Activated CD8-positive, alpha-beta memory T cell treated with anti-CD3 and anti-CD28 coated beads for 4 hours (primary cell): ENCODE measurements around the gene CTDSP2.
A peak's percentile ranks its signal among the peaks of the same experiment; 100 is the strongest.
"Not testable (repeated sequence)": the region's sequence is repeated elsewhere in the genome, so short reads cannot be mapped to it uniquely, and the experiment has no call there.

Source experiments
- DNase-seq, 2 donors: peaks; one replicate each; pipeline ENCODE4 v3.0.0-alpha.2; 2020; ENCODE audit warnings: low read depth in 2 of 2

Gene CTDSP2

DNA sequence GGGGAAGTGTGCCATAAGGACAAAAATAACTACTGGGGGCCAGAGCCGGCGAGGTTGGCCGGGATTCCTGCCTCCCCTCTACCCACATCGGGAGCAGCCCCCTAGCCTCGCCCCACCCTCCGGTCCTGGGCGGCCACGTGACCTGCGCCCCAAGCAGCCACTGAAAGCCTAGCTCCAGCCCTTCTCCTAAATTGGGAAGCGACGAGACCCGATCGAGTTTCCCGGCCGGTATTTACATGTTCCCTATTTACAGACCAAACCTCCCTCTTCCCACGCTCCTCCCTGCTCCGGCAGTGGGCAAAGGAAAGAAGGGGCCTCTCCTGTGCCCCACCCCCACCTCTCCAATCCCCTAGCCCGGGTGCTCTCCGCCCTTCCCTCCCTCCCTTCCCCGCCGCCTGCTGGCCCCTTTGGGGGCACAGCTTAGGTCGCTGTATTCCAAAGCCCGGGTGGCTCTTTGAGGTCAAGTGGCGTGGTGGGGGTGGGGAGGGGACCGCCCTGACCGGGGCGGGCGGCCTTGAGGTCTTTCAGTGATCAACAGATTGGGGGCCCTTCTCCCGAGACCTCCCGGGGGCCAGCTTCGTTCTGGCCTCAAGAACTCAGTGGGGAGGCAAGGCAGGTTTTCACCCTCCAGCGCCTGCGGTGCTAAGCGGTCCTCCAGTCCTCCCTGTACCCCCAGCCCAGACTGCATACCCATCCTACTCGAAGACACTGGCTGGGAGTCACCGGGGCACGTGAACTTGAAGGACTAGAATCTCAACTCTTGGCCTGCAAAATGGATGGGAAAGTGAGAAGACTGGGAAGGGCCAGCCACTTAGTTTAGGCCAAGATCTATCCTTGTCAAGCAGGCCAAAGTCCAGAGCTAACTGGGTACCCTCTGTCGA lies 6.3 kb upstream of the CTDSP2 start:
- DNase-seq = no peak

DNA sequence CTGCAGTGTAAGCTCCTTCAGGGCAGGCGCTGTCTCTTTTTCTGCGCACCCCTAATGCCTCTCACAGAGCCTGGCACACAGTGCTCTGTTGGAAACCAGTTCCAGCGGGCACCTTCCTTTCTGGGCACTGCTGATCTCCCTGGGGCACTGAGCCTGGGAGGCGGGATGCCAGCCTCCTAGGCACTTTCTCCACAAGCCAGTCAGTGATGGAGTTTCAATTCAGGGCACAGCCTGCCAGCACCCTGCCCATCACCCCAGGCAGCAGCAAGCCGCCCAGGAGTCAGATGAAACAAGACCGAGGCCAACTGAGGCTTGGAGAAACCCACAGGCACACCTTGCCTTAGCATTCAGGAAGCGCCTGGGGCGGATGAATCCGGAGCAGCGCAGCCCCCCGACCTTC lies 5.7 kb upstream of the CTDSP2 start:
- DNase-seq = no peak

DNA sequence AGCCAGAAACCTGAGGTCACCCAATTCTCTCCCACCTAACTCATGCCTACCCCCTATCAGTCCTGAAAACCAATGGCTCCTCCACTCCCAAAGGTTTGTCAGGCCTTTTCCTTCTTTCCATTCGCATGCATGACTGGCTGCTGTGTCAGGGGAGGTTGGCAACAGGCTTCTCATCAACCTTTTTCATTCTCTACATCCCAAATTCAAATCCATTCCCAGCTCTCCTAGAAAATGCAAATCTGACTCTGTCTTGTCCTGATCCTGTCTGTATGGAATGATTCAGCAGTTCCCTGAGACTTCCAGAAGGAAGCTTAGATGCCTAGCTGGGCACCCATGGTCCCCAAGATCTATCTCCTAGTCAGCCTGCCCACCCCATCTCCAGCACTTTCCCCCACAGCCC lies 5.0 kb upstream of the CTDSP2 start:
- no peak for DNase-seq

DNA sequence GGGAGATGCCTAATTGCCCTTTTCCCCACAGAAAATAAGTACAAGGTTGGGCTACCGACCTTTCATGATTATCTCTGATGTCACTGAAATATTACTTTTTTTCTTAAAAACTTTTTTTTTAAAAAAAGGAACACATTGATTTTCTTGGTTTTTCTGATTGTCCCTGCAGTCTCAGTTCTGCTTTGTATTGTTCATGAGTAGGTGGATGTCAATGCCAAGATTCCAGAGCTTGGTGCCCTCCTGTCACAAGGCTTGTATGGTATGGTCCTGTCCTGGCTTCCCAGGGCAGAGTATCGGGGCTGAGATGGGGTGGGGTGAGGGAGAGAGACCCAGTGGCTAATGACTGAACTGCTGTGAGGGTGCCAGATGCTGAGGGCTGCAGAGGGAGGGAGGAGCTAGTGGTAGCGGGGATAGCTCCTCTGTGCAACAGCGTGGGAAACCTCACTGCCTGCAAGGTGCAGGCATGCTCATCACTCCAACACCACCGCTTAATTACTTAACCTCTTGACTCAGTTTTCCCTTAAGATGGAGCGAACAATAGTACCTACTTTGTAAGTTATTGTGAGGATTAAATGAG lies 4.4 kb upstream of the CTDSP2 start:
- no peak for DNase-seq

DNA sequence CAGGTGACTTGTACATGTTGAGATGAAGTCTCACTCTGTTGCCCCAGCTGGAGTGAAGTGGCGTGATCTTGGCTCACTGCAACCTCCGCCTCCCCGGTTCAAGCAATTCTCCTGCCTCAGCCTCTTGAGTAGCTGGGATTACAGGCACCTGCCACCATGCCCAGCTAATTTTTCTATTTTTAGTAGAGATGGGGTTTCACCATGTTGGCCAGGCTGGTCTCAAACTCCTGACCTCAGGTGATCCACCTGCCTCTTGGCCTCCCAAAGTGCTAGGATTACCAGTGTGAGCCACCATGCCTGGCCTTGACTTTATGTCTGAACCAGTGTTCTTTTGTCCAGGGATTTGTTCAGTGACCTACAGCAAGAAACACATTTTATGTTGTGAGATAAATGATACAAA lies 2.9 kb upstream of the CTDSP2 start:
- not testable (repeated sequence) for DNase-seq

DNA sequence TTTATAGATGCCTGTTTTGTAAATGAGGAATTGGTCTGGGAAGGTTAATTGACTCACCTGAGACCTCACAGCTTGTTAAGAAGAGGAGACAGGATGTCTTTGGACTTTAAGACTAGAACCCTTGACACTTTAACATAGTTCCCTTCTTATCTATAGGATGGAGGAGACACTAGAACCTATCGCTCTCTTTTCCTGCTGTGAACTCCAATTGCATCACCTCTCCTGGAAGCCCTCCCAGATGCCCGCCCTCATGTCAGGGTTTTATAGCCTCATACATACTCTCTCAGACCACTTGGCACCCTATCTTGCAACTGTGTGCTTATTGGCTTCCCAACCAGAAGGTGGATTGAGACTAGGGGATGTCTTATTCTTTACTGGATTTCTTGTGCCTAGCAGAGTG lies 2.5 kb upstream of the CTDSP2 start:
- DNase-seq = no peak

DNA sequence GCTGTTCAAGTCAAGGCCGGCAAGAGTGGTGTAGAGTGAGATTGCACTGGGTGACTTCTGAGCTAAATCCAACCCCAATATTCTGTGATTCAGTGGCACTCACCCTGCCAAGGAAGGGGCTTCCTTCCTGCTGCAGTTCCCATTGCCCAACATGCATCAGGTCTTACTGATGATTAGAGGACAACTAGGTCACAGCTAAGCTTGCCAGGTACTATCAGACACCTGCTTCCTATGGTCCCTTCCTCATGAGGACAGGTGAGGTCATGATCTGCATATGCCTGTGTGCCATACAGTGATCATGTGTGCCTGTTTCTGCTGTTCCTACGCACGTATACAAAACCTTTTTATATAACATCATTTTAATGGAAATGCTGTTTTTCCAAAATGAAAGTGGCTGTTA lies 1.7 kb upstream of the CTDSP2 start:
- no peak for DNase-seq

DNA sequence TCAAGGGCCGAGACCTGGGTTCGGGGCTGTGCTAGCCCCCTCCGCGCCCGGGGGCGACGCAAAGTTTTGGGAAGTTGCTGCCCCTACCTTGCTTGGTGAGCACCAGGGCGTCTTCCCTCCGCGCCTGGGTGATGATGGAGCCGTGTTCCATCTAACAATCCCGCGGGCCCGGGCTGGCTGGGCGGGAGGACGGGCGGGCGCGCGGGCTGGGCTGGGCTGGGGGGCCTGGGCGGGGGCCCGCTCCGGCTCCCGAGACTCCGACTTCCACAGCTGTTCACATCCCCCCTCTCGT lies 298 bp downstream of the CTDSP2 start:
- DNase-seq = no peak

DNA sequence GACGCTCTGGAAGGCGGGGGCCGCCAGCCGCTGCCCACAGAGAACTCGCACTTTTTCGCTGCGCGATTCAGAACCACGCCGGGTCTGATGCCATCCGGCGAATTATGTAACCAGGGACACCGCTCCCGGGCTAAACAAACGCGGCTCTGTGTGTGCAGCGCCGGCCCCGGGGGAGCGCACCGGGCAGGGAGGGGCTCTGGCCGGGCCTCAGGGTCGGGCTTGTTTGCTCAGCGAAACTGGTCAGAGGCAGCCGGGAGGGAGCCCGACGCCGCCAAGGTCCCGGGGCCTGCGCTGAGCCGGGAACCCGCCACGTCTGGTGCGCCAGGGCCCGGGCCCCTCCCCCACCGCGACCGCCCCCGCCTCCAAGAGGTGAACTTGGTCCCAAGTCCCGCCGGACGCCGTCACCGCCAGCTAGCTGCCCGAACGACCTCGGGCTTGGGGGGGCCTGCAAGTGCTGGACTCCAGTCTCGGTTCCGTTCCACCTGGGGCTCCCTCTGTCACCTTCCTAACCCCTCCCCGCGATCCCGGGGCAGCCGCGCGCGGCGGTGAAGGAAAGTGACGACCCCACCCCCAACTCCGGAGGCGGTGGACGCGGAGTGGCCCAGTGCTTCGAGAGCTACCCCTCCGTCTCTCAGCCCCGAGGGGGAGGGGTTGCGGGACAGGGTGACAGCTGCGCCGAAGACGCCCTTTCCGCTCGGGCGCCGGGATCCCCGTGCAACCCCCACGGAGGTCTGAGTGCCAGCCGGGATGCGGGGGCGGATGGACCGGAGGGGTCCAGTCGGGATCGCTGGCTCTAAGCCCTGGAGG lies 848 bp downstream of the CTDSP2 start:
- peak; percentile 15 to 19 for DNase-seq

DNA sequence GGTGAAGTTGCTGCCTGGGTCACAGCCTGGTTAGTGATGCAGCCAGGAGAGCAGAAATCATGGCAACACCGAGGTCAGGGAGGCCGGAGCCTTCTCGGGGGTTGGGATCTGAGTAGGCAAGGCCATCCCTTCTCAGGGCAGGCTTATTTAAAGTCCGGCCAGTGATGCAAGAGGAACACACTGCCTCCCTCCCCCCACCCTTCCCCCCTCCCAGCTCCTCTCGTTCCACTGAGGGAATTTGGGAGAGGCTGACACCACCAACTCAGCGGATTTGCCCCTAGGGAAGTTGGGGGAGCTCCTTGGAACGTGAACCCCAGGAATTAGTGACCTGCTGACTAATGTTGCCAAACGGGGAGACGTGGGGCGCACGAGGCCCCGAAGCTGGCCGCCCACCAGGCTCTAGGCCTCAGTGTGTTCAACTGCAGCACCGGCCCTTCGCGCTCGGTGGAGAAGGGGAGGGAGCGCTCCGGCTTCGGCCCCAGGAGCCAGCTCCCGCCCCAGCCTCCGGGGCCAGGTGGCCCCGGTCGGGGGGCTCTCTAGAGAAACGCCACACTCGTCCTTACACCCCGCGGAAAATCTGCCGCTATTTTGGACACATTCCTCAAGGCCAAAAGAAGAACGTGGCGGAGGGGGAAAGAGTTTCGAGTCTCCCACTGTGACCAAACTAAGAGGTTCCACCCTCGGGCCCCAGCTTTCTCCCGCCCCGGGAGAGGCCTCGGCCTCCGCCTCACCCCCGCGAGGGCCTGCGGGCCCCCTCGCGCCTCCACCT lies 1.6 kb downstream of the CTDSP2 start:
- DNase-seq = no peak

DNA sequence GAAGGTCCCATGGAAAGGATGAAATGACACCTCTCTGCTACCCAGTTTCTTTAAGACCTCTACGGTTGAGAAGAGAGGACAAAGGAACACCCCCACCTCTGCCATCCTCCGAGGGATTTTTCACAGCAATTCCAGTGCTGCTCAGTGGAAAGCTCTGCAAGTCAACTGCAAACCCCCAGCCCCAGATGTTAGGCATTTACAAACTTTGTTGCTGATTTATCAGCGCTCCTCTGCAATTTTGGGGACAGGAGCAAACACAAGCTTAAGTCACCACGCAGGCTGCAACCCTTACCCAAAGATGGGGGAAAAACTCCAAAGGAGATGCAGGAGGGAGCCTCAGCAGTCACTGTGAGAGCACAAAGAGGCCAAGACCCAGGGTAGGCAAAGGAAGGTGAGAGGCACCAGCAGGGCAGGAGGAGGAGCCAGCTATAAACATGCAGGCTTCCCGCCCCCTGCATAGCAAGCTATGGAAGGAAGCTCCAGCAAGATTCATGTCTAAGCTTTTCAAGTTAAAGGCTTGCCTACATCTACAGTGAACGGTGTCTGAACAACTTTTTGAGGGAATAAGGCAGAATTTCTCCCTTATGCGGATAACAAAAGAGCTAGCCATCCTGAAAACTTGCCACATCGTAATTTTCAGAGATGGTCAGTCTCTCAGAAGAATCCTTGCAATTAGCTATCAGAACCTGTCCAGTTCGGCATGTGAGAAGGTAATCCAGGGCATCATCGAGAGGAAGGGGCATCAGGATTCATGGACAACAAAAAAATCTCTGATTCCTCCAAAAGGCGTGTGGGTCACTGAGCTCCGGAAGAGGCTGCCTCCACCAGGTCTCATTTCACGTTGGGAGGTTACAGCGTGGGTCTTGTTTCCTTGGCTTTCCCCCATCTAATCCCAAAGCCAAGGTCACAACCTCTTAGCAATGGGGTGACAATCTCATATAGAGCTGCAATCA lies 3.9 kb downstream of the CTDSP2 start:
- no peak for DNase-seq

DNA sequence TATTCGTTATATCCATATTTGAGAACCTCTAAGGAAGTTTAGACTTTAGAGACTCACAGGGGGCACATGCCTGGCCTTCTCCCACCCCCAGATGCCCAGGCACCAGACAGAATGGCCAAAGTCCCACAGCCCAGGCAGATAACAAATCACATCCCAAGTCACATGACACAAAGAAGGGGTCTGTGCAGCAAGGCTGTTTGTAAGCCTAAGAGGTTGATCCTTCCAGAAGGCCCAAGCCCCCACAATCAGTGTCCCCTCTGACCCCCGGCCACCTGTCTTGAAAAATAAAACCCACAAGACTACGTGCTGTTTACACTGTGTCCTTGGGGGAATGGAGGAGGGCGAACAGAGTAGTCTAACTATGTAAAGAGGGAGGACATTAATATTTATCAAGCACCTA lies 5.1 kb downstream of the CTDSP2 start:
- no peak for DNase-seq

DNA sequence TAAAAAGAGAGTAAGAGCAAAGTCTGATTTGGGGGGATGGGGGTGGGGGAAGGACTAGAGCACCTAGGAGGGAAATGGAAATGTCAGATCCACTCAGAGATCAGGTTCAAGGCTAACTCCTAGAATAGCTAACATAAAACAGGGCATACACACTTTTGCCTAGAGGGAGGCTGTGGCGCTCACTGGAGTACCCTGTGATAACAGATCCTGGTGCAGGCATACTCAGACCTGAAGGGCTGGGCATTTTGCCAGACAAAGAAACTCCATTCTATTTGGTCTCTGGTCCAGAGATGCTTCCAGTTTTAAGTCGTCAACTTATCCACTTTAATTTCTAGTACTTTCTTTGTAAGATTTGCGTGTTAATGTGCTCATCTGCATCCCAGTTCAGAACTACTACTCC lies 5.8 kb downstream of the CTDSP2 start:
- DNase-seq = no peak

DNA sequence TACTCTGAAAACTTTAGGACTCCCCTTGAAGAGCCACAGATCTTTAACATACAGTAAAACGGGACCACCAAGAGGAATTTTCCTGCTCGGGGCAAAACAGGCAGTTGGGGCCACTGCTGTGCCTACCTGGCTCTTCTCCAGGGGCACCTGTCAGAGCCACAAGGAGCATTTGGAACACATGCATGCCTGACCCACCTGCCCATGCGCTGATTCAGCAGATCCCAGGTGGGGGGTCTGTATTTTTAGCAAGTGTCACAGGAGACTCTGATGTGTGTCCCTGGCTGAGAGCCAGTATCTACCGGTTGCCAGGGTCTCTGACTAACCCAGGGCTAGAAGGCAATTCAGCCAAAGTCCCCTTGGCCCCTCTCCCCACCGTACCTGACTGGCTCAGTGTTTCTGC lies 6.5 kb downstream of the CTDSP2 start:
- no peak for DNase-seq

DNA sequence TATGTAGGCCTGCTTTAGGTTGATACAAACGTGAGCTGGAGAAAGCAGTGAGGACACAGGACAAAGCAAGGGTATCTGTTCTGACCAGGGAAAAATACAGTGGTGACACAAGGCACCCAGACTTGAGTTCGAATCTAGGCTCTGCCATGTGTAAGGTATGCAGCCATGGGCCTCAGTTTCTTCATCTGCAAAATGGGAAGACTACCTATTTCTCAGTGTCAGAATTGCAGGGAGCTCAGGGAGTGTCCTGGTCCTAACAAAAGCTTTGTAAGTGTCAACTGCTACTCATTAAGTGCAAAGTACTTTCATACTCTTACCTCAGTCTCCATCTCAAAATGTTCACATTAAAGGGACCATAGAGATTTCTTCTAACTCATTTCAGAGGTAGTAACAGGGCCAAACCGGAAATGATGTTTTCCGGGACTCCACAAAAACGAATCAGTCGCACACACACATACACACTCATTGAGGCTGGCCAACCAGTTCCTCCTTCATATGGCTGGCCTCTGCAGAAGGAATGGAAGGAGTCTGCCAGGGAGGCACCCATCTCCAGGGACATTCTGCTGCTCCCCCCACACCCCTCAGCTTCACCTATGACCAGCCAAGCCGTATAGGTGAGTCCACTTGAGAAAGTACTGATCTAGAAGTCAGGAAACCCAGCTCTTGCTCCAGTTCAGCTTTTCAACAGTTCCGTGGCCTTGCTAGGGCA lies 7.8 kb downstream of the CTDSP2 start:
- no peak for DNase-seq

DNA sequence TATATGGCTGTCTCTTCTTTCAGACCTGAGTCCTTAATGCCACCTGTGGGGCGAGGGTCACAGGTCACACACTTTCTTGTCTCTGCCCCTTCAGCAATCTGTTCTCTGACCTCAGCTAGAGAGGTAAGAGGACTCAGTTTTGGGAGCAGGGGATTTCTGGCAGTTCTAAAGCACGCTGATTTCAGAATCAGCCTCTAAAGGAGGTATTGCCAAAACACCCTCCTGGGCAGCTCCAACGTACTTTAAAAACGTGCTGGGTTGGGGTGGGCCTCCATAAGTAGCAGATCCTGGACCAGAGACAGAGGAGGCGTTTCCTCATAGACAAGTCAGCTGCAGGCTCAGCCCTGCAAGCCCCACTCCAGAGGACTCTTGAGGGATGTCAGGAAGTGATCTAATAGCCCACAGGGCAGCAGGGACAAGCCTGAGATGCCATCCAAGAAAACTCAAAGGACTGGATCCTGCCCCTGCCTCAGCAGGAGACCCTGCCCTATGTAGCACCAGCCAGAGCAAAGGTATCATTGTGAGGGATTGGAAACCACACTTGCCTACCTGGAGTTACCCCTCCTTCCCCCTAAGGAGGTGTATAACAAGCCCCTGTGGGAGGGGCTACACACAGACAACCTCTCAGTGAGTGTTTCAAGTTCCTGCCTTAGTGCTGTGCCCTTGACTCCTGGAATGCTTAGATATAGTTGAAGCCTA lies 8.5 kb downstream of the CTDSP2 start:
- DNase-seq = no peak

DNA sequence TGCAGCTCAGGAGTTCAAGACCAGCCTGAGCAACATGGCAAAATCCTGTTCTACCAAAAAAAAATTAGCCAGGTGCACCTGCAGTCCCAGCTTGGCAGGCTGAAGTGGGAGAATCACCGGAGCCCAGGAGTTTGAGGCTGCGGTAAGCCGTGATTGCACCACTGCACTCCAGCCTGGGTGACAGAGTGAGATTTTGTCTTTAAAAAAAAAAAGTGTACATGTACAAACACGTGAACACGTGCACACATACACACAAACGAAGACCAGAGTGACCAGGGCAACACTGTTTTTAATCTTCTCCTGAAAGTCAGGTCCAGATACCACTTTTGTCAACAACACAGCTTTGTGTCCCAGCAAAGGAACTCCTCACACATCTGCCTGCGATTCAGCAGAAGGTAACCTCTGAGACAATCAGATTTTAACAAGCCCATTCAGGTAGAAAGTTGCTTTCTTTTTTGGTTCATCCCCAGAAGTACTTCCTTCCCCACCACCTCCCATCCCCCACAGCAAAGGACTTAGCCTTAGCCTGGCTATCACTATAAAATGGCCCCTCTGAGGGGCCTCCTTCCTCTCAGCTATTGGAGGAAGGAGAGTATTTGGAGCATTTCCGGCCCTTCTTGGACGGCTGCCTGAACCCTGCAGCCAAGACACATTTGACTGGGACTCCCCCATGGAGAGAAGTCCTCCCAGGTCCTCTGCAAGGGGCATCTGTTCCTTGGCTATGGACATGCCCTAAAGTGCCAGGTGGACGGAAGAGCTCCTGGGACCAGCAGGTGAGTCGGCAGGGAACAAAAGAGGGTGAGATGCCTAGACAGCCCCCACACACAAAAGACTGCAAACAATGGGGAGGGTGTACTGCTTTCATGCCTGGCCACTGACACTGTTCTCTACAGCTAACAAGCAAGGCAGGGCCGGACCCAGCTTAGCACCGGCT lies 9.8 kb downstream of the CTDSP2 start:
- no peak for DNase-seq

DNA sequence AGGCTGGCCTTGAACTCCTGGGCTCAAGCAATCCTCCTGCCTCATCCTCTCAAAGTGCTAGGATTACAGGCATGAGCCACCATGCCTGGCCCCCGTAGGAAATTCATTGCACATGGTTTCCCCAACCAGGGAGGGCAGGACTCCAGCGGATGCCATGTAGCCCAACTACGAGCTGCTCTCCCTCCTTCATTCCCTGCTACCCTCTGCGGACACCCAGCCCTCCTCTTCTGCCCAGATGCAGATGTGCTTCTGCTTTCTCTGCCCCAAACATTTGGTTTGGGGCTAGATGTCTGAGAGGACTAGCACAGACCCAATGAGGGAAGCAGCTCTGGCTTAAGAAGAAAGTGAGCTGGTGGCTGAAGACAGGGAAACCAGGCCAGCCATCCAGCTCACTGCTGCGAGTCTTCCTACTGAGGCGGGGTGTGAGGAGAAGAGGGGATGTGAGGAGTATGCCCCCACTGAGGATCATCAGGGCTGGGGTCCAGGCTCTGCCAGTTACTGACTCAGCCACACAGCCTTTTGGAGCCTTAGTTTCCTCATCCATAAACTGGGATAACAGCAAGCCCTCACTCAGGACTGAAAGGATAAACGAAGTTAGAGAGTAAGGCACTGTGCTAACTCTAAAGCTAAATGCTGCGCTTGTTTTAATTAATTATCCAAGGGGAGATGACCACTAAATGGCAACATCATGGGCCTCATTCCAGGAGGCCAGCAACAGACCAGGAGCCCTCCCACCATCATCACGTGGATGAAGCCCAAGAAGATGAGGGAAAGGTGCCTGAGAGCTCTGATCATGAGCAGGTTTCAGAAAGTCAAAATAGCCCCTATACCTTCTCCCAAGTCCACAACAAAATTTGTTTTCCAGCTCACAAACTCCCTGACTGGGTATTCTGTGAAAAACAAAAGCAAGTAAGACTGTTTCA lies 10.9 kb downstream of the CTDSP2 start:
- no peak for DNase-seq
